ENCODE measurements around the gene GSTA3.
"Not testable (repeated sequence)": the region's sequence is repeated elsewhere in the genome, so short reads cannot be mapped to it uniquely, and the experiment has no call there.

Gene GSTA3

GRCh38 chr6:52918771-52919170 is 9.3 kb upstream of the GSTA3 start:
- DNase-seq (ENCODE audit: low read depth, low spot score); H3K4me3 ChIP-seq (ENCODE audit: low read length): not testable (repeated sequence)

DNA sequence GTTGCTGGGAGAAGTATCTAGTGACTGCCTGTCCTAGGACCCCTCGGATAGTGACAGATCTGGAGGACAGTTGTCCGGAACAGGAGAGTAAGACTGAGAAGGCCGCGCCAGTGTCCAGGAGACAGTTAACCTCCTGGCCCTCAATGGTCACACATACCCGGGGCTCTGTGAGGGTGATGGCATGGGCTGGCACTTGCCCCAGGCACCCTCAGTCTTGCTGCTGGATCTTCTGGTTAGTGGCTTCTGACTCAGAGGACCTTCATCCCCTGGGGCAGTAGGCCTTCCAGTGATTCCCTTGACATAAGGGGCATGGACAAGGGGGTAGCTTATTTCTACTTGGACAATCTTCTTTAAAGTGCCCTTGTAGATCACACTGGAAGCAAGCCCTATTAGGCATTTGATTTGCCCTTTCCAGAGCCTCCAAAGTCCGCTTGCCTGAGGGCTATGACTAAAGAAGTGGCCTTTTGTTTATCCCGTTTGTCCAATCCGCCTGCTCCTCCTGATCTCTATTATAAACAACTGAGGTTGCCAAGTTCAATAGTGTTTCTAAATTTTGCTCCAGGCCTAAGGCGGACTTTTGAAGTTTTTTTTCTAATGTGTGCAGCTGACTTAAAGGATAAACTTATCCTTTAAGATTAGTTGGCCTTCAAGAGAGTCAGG is 8.7 kb upstream of the GSTA3 start:
- DNase-seq (ENCODE audit: low read depth, low spot score), result not testable (repeated sequence)

DNA sequence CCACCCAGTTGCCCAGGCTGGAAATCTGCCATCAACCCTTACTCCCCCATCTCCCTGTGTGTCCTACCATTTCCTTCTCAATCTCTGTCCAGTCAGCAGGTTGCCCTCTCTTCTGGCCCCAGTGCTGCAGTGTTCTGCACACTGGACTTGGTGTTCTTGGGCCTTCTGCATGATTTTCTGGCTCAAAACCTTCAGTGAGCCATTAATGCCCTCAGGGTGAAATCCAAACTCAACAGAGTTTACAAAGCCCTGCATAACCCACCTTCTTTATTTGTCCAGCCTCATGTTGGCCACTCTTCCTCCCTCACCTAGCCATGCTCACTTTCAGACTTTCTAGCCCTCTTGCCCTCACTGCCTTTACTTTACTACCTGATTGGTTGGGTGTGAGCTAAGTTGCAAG is 5.0 kb upstream of the GSTA3 start:
- DNase-seq (ENCODE audit: low read depth, low spot score), result no peak
- H3K4me3 ChIP-seq (ENCODE audit: low read length), result no peak overlapping the region

More for the DNA sequence above, 8.7 kb upstream of the GSTA3 start:
- not testable (repeated sequence) for H3K4me3 ChIP-seq (ENCODE audit: low read length)

DNA sequence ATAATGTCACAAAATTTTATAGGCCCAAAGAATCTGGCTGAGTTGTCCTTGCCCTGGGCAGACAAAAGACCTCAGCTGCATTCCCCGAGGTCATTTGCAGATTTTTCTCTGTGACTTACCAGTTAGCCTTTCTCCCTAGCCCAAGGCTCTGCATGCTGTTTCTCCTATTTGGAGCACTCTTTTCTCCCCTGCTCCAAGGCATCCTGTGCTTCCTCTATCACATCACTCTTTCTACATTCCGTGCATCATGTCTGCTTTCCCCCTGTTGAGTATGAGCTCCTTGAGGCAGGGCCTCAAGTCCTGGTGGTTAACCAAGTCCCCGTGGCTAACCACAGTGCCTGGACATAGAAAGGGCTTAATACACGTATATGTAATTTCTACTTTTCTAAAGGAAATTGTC is 593 bp upstream of the GSTA3 start:
- no peak for DNase-seq (ENCODE audit: low read depth, low spot score)
- H3K4me3 ChIP-seq (ENCODE audit: low read length), result no peak overlapping the region

GRCh38 chr6:52909131-52909530 is 367 bp downstream of the GSTA3 start:
- H3K4me3 ChIP-seq (ENCODE audit: low read length), result no peak overlapping the region
- no peak for DNase-seq (ENCODE audit: low read depth, low spot score)

GRCh38 chr6:52908526-52908925 is 972 bp downstream of the GSTA3 start:
- no peak for DNase-seq (ENCODE audit: low read depth, low spot score)
- no peak overlapping the region for H3K4me3 ChIP-seq (ENCODE audit: low read length)

DNA sequence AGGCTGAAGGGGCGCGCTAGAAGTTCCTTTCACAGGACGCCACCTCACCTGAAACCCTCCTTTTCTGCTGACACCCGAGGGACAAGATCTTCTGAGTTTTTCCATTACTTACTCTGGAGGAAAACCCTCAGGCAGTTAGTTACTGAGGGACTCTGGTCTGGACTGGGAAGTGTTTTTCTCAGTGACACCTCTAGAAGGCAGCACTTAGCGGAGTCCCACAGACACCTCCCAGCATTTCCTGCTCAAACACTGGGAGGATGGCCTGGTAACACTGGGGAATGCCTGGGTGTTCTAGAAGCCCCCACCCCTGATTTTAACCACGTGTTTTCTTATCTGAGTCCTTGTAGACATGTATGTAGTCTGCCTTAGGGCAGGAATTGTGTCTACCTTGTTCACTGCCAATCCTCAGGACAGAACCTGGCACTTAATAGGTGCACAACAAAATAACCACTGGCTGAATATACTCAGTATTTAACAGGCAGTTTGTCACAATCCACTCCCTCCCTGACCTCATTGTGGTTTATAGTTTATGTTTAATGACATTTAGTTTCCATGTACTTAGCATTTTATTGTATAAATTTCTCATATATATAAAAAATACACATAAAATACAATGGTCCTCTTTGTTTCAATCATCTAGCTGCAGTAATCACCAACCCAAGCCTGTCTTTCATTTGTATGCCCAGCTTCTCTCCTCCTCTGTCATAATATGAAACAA is 4.8 kb downstream of the GSTA3 start:
- no peak for DNase-seq (ENCODE audit: low read depth, low spot score)
- H3K4me3 ChIP-seq (ENCODE audit: low read length), result no peak overlapping the region

DNA sequence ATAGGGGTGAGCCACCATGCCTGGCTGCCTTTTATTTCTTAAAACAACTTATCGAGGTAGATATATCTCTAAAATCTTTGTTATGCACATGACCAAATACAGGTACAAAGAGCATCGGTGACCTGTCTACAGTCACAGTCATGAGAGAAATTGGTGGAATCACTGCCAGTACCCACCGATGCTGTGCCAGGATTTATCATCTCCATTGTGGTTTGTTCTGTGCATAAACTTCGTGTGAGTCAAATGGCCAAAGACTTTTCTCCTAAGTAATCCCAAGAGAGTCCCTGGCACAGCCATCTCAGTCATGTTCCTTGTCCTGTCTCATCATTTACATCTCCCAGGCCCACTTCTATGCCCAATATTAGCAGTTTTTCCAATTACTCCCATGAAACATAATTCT is 9.0 kb downstream of the GSTA3 start:
- no peak overlapping the region for H3K4me3 ChIP-seq (ENCODE audit: low read length)
- no peak for DNase-seq (ENCODE audit: low read depth, low spot score)

- not testable (repeated sequence) for H3K4me3 ChIP-seq (ENCODE audit: low read length); DNase-seq (ENCODE audit: low read depth, low spot score)
Observed at GRCh38 chr6:52895790-52896189, 13.7 kb downstream of the GSTA3 start.

DNA sequence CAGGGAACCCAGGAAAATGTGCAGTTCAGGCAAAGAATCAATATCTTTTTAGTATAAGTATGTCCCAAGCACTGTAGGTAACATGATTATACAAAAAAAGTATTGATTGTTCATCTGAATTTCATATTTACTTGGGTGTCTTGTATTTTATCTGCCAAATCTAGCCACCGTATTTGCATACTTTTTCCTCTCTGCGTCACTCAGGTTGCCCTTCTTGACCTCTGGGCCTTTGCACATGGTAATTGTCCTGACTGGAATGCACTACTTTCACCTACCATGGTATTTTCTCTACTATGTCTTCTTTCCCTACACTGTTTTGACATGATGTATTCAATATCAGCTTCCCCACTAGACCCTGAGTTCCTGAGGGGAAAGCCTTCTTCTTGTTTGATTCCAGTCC is 15.2 kb downstream of the GSTA3 start:
- no peak for DNase-seq (ENCODE audit: low read depth, low spot score)
- no peak overlapping the region for H3K4me3 ChIP-seq (ENCODE audit: low read length)

GRCh38 chr6:52893803-52894202 is 15.7 kb downstream of the GSTA3 start:
- DNase-seq (ENCODE audit: low read depth, low spot score), result no peak
- no peak overlapping the region for H3K4me3 ChIP-seq (ENCODE audit: low read length)

GRCh38 chr6:52893221-52893620 is 16.3 kb downstream of the GSTA3 start:
- H3K4me3 ChIP-seq (ENCODE audit: low read length), result no peak overlapping the region
- DNase-seq (ENCODE audit: low read depth, low spot score), result no peak

DNA sequence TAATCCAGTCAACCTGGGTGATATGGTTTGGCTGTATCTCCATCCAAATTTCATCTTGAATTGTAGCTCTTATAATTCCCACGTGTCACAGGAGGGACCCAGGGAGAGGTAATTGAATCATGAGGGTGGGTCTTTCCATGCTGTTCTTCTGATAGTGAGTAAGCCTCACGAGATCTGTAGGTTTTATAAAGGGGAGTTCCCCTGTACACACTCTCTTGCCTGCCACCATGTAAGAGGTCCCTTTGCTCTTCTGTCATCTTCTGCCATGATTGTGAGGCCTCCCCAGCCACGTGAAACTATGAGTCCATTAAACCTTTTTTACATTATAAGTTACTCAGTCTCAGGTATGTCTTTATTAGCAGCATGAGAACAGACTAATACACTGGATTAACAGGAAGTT is 19.5 kb downstream of the GSTA3 start:
- no peak overlapping the region for H3K4me3 ChIP-seq (ENCODE audit: low read length)
- no peak for DNase-seq (ENCODE audit: low read depth, low spot score)

DNA sequence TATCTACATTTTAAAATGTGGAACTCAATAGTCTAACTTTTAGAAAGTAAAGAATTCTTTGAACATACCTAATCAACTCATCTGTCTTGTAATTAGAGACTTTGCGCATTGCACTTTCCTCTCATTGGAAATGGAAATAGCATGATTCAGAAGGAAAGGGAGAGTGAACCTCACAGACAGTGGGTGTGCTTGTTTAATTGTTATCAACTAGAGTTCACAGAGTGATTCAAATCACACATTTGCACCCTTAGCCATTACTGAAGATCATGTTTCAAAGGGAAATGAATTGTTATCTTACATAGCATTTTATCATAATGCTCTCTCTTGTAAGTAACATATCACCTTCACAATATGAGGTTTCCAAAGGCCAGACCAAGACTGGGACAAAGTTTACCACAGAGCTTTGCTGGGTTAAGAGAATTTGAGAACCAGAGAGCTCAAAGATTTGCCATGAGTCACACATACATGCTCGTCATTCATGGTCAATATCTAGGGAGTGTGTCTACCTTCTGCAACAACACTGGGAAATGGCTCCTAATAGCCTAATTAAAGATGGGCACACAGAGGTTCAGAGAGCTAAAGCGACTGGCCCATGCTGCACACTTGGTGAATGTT is 21.5 kb downstream of the GSTA3 start:
- DNase-seq (ENCODE audit: low read depth, low spot score), result no peak
- H3K4me3 ChIP-seq (ENCODE audit: low read length), result no peak overlapping the region

- H3K4me3 ChIP-seq (ENCODE audit: low read length), result peak overlapping the region; percentile 54
- DNase-seq (ENCODE audit: low read depth, low spot score), result peak; percentile 69
Observed at GRCh38 chr6:52881996-52882841, 27.3 kb downstream of the GSTA3 start.

GRCh38 chr6:52881662-52881995 is 27.9 kb downstream of the GSTA3 start:
- H3K4me3 ChIP-seq (ENCODE audit: low read length), result no peak overlapping the region
- no peak for DNase-seq (ENCODE audit: low read depth, low spot score)

DNA sequence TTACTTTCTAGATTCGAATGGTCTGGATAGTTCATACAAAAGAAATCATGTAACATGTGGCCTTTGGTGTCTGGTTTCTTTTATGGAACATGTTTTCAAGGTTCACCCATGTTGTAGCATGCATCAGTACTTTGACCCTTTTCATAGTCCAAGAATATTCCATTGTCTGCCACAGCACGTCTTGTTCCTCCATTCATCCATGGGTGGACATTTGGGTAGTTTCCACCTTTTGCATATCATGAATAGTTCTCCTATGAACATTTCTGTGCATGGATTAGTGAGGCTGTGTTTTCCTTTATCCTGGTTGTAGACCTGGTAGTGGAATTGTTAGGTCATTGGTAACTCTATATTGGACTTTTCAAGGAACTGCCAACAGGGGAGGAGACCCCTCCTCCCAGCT is 31.7 kb downstream of the GSTA3 start:
- H3K4me3 ChIP-seq (ENCODE audit: low read length), result no peak overlapping the region
- DNase-seq (ENCODE audit: low read depth, low spot score), result no peak

GRCh38 chr6:52877168-52877567 is 32.3 kb downstream of the GSTA3 start:
- DNase-seq (ENCODE audit: low read depth, low spot score), result no peak
- H3K4me3 ChIP-seq (ENCODE audit: low read length), result no peak overlapping the region

DNA sequence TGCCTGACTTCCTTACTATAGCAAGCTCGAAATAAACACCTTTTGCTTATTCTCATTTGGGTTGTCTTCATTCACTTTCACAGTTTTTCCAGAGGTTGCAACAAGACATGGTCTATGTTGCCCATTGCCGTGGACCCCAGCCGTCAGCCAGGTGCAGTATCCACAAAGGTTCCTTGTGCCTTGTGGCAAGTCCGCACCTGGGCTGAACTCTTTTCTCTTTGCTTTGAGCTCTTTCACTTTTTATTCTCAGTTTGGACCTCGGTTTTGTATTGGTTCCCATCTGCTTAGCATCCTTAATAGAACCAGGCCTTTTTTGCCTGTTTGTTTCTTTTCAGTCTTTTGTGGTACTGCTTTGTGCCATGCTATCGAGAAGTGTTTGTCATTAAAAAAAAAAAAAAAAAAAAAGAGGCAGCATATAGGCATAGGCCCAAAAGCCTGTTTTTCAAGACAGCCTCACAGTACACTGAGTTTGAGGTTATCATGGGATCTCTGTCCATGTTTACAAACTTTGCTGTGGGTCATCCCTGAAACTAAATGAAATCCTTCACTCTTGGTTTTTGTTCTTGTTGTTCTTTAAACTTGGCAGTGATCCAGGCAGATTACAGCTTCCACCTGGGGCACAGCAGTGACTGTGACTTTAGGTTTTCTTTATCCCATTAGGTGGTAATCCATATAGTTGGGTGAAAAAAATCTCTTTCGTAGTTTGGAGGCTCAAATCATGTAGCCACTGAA is 33.3 kb downstream of the GSTA3 start:
- no peak for DNase-seq (ENCODE audit: low read depth, low spot score)
- no peak overlapping the region for H3K4me3 ChIP-seq (ENCODE audit: low read length)

Measured in Jurkat, Clone E6-1 (cell line).